ENCODE results near the gene NPFFR1.
A peak's percentile ranks its signal among the peaks of the same experiment; 100 is the strongest.

Gene NPFFR1

DNA sequence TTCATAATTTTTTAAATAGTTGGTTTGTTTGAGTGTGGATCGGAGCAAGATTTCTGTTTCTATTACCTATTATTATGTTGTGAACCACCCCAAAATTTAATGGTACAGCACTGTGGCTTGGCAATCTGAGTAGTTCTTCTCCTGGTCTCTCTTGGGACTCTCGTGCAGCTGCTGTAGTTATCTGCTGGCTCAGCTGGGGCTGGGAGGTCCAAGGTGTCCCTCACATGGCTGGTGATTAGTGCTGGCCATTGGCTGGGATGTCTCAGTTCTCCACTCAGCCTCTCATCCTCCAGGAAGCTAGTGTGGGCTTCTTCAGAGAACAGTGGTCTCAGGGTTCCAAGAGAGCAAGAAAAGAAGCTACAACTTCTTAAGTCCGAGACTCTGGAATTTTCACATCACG, 15.4 kb downstream of the NPFFR1 start:
- H3K4me3 ChIP-seq (ENCODE audit: low read depth, low read length), result no peak overlapping the region
- no peak for TF ChIP-seq CTCF (IDR thresholded peaks at IDR 0.05; ENCODE audit: borderline replicate concordance, insufficient read depth, low read depth, low read length)

GRCh38 chr10:70267161-70267933, 16.5 kb downstream of the NPFFR1 start:
- TF ChIP-seq CTCF (IDR thresholded peaks at IDR 0.05; ENCODE audit: borderline replicate concordance, insufficient read depth, low read depth, low read length), result peak; percentile 38; the same call in 1 of the 2 replicates

DNA sequence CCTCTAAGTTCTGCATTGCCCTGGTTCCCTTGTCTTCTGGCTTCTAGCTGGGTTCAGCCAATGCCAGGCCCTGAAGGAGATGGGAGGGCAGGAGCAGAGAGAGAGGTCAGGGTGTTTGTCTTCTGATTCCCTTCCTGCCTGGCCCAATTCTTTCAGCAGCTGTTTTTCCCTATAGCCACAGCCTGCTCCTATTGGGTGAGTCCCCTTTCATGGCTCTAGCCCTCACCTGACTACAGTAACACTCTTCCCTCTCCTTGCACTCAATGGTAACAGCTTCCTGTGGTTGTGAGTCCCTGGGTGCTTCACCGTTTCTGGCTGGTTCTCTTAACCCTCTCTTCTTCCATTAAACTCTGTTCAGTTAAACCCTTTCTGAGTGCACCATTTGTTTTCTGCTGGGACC, 17.1 kb downstream of the NPFFR1 start:
- H3K4me3 ChIP-seq (ENCODE audit: low read depth, low read length), result no peak overlapping the region
- TF ChIP-seq CTCF (IDR thresholded peaks at IDR 0.05; ENCODE audit: borderline replicate concordance, insufficient read depth, low read depth, low read length), result no peak

More at GRCh38 chr10:70267161-70267933, 16.5 kb downstream of the NPFFR1 start:
- no peak overlapping the region for H3K4me3 ChIP-seq (ENCODE audit: low read depth, low read length)

- TF ChIP-seq CTCF (IDR thresholded peaks at IDR 0.05; ENCODE audit: borderline replicate concordance, insufficient read depth, low read depth, low read length), result no peak
Observed at GRCh38 chr10:70266056-70266455, 17.7 kb downstream of the NPFFR1 start.

GRCh38 chr10:70265032-70265689, 18.6 kb downstream of the NPFFR1 start:
- no peak overlapping the region for H3K4me3 ChIP-seq (ENCODE audit: low read depth, low read length)
- peak; percentile 57 for TF ChIP-seq CTCF (IDR thresholded peaks at IDR 0.05; ENCODE audit: borderline replicate concordance, insufficient read depth, low read depth, low read length)

More at GRCh38 chr10:70266056-70266455, 17.7 kb downstream of the NPFFR1 start:
- H3K4me3 ChIP-seq (ENCODE audit: low read depth, low read length), result no peak overlapping the region

GRCh38 chr10:70260734-70261133, 23.1 kb downstream of the NPFFR1 start:
- no peak for TF ChIP-seq CTCF (IDR thresholded peaks at IDR 0.05; ENCODE audit: borderline replicate concordance, insufficient read depth, low read depth, low read length)

DNA sequence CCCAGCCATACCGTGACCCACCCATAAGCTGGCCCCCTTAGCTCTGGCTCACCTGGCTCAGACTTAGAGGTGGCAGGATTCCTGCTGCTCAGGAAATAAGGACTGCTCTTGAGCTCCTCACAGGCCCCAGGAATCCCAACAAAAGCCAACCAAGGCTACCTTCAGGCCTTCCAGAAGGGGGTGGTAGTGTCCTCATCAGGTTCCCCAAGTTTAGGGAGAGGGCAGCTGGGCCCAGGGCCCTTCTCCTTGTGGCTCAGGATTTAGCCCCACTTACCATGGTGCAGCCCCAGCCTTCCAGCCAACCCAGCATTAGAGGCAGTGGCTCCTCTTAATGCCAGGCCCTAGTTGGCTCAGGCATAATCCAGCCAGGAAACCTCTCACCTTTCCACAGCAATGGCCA, 23.5 kb downstream of the NPFFR1 start:
- no peak overlapping the region for H3K4me3 ChIP-seq (ENCODE audit: low read depth, low read length)
- TF ChIP-seq CTCF (IDR thresholded peaks at IDR 0.05; ENCODE audit: borderline replicate concordance, insufficient read depth, low read depth, low read length), result no peak

More at GRCh38 chr10:70260734-70261133, 23.1 kb downstream of the NPFFR1 start:
- no peak overlapping the region for H3K4me3 ChIP-seq (ENCODE audit: low read depth, low read length)

Measured in GM12875 (cell line).